ENCODE measurements around the gene SHC2.
"Not testable (repeated sequence)": the region's sequence is repeated elsewhere in the genome, so short reads cannot be mapped to it uniquely, and the experiment has no call there.

Gene SHC2

GRCh38 chr19:406135-406781 lies 54.6 kb downstream of the SHC2 start:
- no peak for DNase-seq (ENCODE audit: low read depth in 2 of 2)

GRCh38 chr19:405121-405965 lies 55.5 kb downstream of the SHC2 start:
- no peak for DNase-seq (ENCODE audit: low read depth in 2 of 2)

- DNase-seq (ENCODE audit: low read depth in 2 of 2): no peak
Measured at GRCh38 chr19:403221-404027, 57.4 kb downstream of the SHC2 start.

- DNase-seq (ENCODE audit: low read depth in 2 of 2): no peak
Measured at GRCh38 chr19:402786-403185, 58.0 kb downstream of the SHC2 start.

GRCh38 chr19:401866-402511 lies 58.8 kb downstream of the SHC2 start:
- no peak for DNase-seq (ENCODE audit: low read depth in 2 of 2)

DNA sequence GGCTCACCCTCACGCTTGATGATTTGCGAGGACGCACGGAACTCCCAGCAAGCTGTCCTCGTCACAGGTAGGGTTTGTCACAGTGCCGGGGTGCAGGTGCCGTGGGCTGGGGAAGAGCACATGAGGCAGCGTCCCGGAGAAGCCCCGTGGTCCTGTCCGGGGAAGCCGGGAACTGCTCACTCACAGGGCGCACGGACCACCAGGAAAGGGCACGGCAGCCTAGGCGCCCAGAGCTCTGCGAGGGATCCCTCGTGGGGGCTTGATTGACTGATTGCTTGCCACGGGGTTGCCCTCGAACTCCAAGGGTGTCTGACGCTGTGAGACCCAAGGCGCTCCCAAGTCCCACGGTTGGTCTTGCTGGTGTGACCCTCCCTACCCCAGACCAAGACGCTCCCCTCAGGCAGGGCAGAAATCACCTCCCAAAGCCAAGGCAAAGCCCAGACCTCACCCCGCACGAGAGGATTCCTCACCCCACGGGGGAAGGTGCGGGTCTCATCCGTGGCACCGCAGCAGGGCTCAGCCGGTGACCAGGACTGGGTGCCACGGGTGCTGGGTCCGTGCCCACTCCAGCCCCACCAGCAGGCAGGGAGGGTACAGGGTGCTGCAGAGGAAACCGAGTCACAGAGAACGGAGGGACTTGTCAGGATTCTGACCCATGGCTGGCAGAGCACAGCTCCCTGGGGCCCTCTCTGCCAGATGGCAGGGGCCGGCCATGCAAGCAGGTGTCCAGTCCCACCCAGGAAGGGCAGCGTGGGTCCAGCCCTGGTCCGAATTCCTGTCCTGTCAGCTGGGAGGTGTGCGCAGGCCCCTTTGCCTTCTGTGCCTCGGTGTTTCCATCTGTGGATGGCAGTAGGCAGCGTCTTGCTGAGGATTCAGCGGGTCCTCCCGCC lies 59.6 kb downstream of the SHC2 start:
- no peak for DNase-seq (ENCODE audit: low read depth in 2 of 2)

DNA sequence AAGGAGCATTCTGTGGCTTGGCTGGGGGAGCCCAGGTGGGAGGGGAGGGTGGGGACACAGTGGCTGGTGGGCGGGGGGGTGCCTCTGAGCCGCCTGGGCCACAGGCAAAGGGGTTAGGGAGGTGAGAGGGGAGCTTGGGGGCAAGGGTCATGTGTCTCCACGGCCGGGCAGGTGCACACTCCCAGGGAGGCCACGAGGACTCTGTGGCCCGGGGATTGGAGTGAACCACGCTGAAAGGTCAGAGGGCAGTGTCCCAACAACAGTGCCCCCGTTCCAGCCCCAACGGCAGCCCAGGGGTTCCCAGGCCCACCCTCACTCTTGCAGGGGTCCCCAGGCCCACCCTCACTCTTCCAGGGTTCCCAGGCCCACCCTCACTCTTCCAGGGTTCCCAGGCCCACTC lies 61.5 kb downstream of the SHC2 start:
- DNase-seq (ENCODE audit: low read depth in 2 of 2): no peak

DNA sequence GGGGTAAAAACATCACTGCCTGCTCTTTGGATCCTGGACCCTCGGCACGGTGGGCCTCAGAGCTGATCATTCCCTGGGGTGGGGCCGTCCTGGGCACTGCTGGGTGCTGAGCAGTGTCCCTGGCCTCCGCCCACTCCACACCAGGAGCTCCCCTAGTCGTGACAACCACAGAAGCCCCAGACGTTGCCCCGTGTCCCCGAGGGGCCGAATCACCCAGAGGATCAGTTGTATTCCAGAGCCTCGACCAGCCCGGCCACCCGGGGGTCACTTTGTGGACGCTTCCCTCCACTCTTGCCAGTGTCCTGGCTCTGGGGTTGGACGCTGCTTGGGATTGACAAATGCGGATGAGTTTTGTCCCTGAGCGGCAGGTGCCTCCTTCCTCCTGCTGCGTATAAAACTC lies 62.1 kb downstream of the SHC2 start:
- DNase-seq (ENCODE audit: low read depth in 2 of 2): no peak

GRCh38 chr19:397941-398706 lies 62.7 kb downstream of the SHC2 start:
- no peak for DNase-seq (ENCODE audit: low read depth in 2 of 2)

- DNase-seq (ENCODE audit: low read depth in 2 of 2): no peak
Measured at GRCh38 chr19:397321-397720, 63.5 kb downstream of the SHC2 start.

DNA sequence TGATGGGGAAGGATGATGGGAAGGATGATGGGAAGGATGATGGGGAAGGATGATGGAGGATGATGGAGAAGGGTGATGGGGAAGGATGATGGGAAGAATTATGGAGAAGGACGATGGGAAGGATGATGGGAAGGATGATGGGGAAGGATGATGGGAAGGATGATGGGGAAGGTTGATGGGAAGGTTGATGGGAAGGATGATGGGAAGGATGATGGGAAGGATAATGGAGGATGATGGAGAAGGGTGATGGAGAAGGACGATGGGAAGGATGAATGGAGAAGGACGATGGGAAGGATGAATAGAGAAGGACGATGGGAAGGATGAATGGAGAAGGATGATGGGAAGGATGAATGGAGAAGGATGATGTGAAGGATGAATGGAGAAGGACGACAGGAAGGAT lies 65.4 kb downstream of the SHC2 start:
- DNase-seq (ENCODE audit: low read depth in 2 of 2): no peak

- not testable (repeated sequence) for DNase-seq (ENCODE audit: low read depth in 2 of 2)
Measured at GRCh38 chr19:394857-395256, 66.0 kb downstream of the SHC2 start.

- DNase-seq (ENCODE audit: low read depth in 2 of 2): not testable (repeated sequence)
Measured at GRCh38 chr19:393560-393959, 67.3 kb downstream of the SHC2 start.

GRCh38 chr19:392375-392970 lies 68.4 kb downstream of the SHC2 start:
- DNase-seq (ENCODE audit: low read depth in 2 of 2): no peak

- no peak for DNase-seq (ENCODE audit: low read depth in 2 of 2)
Measured at GRCh38 chr19:391726-392374, 69.0 kb downstream of the SHC2 start.

- no peak for DNase-seq (ENCODE audit: low read depth in 2 of 2)
Measured at GRCh38 chr19:391207-391557, 69.7 kb downstream of the SHC2 start.

- DNase-seq (ENCODE audit: low read depth in 2 of 2): no peak
Measured at GRCh38 chr19:390386-391206, 70.2 kb downstream of the SHC2 start.

DNA sequence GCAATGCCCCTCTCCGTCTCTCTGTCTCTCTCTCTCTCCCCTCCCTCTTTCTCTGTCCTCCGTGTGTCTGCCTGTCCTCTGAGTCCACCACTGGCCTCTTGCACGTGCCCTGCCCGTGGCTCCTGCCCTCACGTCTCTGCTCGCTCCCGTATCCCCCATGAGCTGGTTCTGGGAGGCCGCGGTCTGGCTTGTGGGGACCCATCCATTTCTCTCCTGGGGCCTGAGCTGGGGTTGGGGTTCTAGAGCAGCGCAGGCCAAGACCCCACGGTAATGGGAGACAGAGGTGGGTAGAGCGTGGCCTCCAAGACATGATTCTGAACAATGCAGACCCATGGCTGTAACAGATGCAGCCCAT lies 70.9 kb downstream of the SHC2 start:
- DNase-seq (ENCODE audit: low read depth in 2 of 2): no peak

Measured in activated CD4-positive, alpha-beta T cell treated with anti-CD3 and anti-CD28 coated beads for 24 hours (primary cell).